H1 (cell line): Measurements from ENCODE around the gene RPL41. TPM values are rescaled to one million over a fixed set of nuclear protein-coding genes. Genes with fewer than 3 reads are reported as not detected.

ENCODE experiments used
- ASH2L ChIP-seq: fragments of 200-600, 300-600 bp; sonication (generic); IDR thresholded peaks from one replicate; pipeline ENCODE4 v1.7.1; 2017; ENCODE audit warnings: low read length
- E2F6 ChIP-seq: IDR thresholded peaks from 2 replicates; pipeline ENCODE4 v1.6.1; 2012; ENCODE audit warnings: inconsistent platforms
- KDM1A ChIP-seq: fragments of 200-600, 300-600 bp; sonication (generic); IDR thresholded peaks from 2 replicates; pipeline ENCODE4 v1.7.1; 2016; ENCODE audit warnings: mild to moderate bottlenecking, low read length, borderline replicate concordance
- polyA plus RNA-seq, 7 experiments: library from polyadenylated mRNA; depleted of rRNA in 3 of 7; stranded (reverse) in 5 of 7; unstranded in 2 of 7; fragments of >200 nt in 5 of 7; fragments of 200-250 nt in 2 of 7; gene quantifications; 1 replicate in 5 of 7; 2 replicates in 1 of 7; 4 replicates in 1 of 7; pipeline versions ENCODE4 v1.2.1 to v1.2.3, GENCODE V29; 2011 to 2013; ENCODE audit warnings: missing spikeins in 2 of 7, mixed read lengths in 2 of 7
- total RNA-seq: library from RNA; stranded (reverse); fragmentation: NEBNext Ultra II Directional; extraction: Animal tissue kit (Norgen Biotek cat#: 25700); gene quantifications from 2 replicates; pipeline ENCODE4 v1.2.1, GENCODE V29; 2021
- TF ChIP-seq, protein P1 (sequence below): IDR thresholded peaks from 2 replicates; pipeline ENCODE4 v1.6.1; 2012; ENCODE audit warnings: inconsistent platforms

Gene RPL41
- total and polyA plus RNA-seq, 2 of the 8 experiments (the other 6 are each of a cell fraction or from before 2014, with no cell fraction given) = 4,440 to 16,488 TPM

- TF ChIP-seq ASH2L (peak; percentile 48), E2F6 (peak; percentile 39; the same call in 1 of the 2 replicates), KDM1A (no peak)
- TF ChIP-seq, protein P1, sequence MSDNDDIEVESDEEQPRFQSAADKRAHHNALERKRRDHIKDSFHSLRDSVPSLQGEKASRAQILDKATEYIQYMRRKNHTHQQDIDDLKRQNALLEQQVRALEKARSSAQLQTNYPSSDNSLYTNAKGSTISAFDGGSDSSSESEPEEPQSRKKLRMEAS = peak; percentile 85
Measured at GRCh38 chr12:56104815-56105608, 11.4 kb upstream of the RPL41 start (continued).
